ENCODE data around the gene PPA2. TPM values are rescaled to one million over a fixed set of nuclear protein-coding genes. Genes with fewer than 3 reads are reported as not detected.

Gene PPA2
- total and polyA plus RNA-seq, 2 experiments from 2014 or later: 58.4 to 63.7 TPM

DNA sequence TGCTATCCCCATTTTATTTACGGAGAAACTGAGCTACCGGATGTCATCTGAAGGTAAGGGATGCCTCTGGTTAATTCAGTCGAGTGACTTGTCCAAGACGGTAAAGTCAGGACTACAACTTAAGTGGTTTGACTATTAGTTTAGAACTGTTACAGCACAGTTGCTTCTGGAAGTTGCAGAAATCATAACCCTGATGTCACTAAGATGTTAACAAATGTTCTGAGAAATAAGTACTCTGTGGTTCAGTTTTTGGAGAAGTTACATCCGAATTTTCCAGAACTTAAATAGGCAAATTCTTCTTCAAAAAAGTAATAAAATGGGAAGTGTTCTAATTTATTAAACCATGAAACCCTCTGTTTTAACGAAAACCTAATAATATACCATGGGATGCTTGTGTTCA lies 3.1 kb downstream of the PPA2 start:
- no peak overlapping the region for H3K27ac Mint-ChIP-seq
- peaks cover 68% of the 10 kb centered on the region for H3K79me2 ChIP-seq (replicated peaks; ENCODE audit: insufficient read depth)
- no peak overlapping the region for H3K4me2 ChIP-seq

More for the DNA sequence above, 3.1 kb downstream of the PPA2 start:
- Mint-ChIP-seq H3K4me1 (peaks cover 21% of the 10 kb centered on the region; the same call in 2 of the 3 replicates), H3K36me3 (ENCODE audit: low read depth) (peaks cover 2% of the 10 kb centered on the region), H3K27me3 (ENCODE audit: insufficient read depth, low read depth, poor library complexity) (peaks cover 8% of the 10 kb centered on the region), H3K4me3 (no peak overlapping the region), H3K9me3 (no peaks in the 10 kb centered on the region)
- Histone ChIP-seq H2AFZ (no peak overlapping the region), H3K27ac (ENCODE audit: low read depth) (no peak overlapping the region), H3K4me1 (ENCODE audit: insufficient read depth) (peaks cover 10% of the 10 kb centered on the region), H3F3A (replicated peaks; ENCODE audit: low read depth) (no peaks in the 10 kb centered on the region), H3K36me3 (ENCODE audit: insufficient read depth) (no peaks in the 10 kb centered on the region), H3K4me3 (no peak overlapping the region), H3K27me3 (ENCODE audit: insufficient read depth) (peaks cover 17% of the 10 kb centered on the region), H4K20me1 (replicated peaks; ENCODE audit: insufficient read depth) (peaks cover 39% of the 10 kb centered on the region), H3K9me2 (ENCODE audit: insufficient read depth) (no peaks in the 10 kb centered on the region)
- ATAC-seq (no peak), DNase-seq (ENCODE audit: low spot score) (no peak)
- TF ChIP-seq, protein P1, sequence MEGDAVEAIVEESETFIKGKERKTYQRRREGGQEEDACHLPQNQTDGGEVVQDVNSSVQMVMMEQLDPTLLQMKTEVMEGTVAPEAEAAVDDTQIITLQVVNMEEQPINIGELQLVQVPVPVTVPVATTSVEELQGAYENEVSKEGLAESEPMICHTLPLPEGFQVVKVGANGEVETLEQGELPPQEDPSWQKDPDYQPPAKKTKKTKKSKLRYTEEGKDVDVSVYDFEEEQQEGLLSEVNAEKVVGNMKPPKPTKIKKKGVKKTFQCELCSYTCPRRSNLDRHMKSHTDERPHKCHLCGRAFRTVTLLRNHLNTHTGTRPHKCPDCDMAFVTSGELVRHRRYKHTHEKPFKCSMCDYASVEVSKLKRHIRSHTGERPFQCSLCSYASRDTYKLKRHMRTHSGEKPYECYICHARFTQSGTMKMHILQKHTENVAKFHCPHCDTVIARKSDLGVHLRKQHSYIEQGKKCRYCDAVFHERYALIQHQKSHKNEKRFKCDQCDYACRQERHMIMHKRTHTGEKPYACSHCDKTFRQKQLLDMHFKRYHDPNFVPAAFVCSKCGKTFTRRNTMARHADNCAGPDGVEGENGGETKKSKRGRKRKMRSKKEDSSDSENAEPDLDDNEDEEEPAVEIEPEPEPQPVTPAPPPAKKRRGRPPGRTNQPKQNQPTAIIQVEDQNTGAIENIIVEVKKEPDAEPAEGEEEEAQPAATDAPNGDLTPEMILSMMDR (conservative IDR thresholded peaks at IDR 0.05; ENCODE audit: low read depth in 2 of 2): no peak
- TF ChIP-seq JUNB (IDR thresholded peaks at IDR 0.05; ENCODE audit: unreplicated experiment) (no peak), EZH2phosphoT487 (IDR thresholded peaks at IDR 0.05; ENCODE audit: unreplicated experiment) (no peak), NANOG (IDR thresholded peaks at IDR 0.05; ENCODE audit: borderline replicate concordance) (no peak), STAT1 (IDR thresholded peaks at IDR 0.05; ENCODE audit: unreplicated experiment) (no peak), POLR2AphosphoS5 (IDR thresholded peaks at IDR 0.05; ENCODE audit: low read depth) (no peak), ZNF114 (CRISPR knock-in tag; IDR thresholded peaks at IDR 0.05) (no peak), EZH2 (IDR thresholded peaks at IDR 0.05; ENCODE audit: low read depth, unreplicated experiment) (no peak)
- TF ChIP-seq, protein P2, sequence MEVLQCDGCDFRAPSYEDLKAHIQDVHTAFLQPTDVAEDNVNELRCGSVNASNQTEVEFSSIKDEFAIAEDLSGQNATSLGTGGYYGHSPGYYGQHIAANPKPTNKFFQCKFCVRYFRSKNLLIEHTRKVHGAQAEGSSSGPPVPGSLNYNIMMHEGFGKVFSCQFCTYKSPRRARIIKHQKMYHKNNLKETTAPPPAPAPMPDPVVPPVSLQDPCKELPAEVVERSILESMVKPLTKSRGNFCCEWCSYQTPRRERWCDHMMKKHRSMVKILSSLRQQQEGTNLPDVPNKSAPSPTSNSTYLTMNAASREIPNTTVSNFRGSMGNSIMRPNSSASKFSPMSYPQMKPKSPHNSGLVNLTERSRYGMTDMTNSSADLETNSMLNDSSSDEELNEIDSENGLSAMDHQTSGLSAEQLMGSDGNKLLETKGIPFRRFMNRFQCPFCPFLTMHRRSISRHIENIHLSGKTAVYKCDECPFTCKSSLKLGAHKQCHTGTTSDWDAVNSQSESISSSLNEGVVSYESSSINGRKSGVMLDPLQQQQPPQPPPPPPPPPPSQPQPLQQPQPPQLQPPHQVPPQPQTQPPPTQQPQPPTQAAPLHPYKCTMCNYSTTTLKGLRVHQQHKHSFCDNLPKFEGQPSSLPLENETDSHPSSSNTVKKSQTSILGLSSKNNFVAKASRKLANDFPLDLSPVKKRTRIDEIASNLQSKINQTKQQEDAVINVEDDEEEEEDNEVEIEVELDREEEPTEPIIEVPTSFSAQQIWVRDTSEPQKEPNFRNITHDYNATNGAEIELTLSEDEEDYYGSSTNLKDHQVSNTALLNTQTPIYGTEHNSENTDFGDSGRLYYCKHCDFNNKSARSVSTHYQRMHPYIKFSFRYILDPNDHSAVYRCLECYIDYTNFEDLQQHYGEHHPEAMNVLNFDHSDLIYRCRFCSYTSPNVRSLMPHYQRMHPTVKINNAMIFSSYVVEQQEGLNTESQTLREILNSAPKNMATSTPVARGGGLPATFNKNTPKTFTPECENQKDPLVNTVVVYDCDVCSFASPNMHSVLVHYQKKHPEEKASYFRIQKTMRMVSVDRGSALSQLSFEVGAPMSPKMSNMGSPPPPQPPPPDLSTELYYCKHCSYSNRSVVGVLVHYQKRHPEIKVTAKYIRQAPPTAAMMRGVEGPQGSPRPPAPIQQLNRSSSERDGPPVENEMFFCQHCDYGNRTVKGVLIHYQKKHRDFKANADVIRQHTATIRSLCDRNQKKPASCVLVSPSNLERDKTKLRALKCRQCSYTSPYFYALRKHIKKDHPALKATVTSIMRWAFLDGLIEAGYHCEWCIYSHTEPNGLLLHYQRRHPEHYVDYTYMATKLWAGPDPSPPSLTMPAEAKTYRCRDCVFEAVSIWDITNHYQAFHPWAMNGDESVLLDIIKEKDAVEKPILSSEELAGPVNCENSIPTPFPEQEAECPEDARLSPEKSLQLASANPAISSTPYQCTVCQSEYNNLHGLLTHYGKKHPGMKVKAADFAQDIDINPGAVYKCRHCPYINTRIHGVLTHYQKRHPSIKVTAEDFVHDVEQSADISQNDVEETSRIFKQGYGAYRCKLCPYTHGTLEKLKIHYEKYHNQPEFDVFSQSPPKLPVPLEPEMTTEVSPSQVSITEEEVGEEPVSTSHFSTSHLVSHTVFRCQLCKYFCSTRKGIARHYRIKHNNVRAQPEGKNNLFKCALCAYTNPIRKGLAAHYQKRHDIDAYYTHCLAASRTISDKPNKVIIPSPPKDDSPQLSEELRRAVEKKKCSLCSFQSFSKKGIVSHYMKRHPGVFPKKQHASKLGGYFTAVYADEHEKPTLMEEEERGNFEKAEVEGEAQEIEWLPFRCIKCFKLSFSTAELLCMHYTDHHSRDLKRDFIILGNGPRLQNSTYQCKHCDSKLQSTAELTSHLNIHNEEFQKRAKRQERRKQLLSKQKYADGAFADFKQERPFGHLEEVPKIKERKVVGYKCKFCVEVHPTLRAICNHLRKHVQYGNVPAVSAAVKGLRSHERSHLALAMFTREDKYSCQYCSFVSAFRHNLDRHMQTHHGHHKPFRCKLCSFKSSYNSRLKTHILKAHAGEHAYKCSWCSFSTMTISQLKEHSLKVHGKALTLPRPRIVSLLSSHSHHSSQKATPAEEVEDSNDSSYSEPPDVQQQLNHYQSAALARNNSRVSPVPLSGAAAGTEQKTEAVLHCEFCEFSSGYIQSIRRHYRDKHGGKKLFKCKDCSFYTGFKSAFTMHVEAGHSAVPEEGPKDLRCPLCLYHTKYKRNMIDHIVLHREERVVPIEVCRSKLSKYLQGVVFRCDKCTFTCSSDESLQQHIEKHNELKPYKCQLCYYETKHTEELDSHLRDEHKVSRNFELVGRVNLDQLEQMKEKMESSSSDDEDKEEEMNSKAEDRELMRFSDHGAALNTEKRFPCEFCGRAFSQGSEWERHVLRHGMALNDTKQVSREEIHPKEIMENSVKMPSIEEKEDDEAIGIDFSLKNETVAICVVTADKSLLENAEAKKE (CRISPR knock-in tag; IDR thresholded peaks at IDR 0.05): no peak
- TF ChIP-seq, protein P3, sequence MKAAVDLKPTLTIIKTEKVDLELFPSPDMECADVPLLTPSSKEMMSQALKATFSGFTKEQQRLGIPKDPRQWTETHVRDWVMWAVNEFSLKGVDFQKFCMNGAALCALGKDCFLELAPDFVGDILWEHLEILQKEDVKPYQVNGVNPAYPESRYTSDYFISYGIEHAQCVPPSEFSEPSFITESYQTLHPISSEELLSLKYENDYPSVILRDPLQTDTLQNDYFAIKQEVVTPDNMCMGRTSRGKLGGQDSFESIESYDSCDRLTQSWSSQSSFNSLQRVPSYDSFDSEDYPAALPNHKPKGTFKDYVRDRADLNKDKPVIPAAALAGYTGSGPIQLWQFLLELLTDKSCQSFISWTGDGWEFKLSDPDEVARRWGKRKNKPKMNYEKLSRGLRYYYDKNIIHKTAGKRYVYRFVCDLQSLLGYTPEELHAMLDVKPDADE (IDR thresholded peaks at IDR 0.05): no peak
